Measurements from ENCODE around the gene TSPOAP1.

- TF ChIP-seq, protein P1, sequence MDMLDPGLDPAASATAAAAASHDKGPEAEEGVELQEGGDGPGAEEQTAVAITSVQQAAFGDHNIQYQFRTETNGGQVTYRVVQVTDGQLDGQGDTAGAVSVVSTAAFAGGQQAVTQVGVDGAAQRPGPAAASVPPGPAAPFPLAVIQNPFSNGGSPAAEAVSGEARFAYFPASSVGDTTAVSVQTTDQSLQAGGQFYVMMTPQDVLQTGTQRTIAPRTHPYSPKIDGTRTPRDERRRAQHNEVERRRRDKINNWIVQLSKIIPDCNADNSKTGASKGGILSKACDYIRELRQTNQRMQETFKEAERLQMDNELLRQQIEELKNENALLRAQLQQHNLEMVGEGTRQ (IDR thresholded peaks at IDR 0.05; ENCODE audit: borderline replicate concordance, low read depth, low read length): no peak
- TF ChIP-seq, protein P2, sequence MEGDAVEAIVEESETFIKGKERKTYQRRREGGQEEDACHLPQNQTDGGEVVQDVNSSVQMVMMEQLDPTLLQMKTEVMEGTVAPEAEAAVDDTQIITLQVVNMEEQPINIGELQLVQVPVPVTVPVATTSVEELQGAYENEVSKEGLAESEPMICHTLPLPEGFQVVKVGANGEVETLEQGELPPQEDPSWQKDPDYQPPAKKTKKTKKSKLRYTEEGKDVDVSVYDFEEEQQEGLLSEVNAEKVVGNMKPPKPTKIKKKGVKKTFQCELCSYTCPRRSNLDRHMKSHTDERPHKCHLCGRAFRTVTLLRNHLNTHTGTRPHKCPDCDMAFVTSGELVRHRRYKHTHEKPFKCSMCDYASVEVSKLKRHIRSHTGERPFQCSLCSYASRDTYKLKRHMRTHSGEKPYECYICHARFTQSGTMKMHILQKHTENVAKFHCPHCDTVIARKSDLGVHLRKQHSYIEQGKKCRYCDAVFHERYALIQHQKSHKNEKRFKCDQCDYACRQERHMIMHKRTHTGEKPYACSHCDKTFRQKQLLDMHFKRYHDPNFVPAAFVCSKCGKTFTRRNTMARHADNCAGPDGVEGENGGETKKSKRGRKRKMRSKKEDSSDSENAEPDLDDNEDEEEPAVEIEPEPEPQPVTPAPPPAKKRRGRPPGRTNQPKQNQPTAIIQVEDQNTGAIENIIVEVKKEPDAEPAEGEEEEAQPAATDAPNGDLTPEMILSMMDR (IDR thresholded peaks at IDR 0.05 in 2 of 3, conservative IDR thresholded peaks at IDR 0.05 in 1 of 3; ENCODE audit: control insufficient read depth in 2 of 3, extremely low read depth in 1 of 3, insufficient read depth in 1 of 3, low read depth in 3 of 3, low read length in 3 of 3): no peak
- TF ChIP-seq RBBP5 (conservative IDR thresholded peaks at IDR 0.05) (no peak), ELK1 (IDR thresholded peaks at IDR 0.05; ENCODE audit: low read depth, low read length) (no peak), ATF7 (IDR thresholded peaks at IDR 0.05; ENCODE audit: low read depth) (no peak), POLR2AphosphoS5 (IDR thresholded peaks at IDR 0.05; ENCODE audit: low read length) (no peak), MYC (IDR thresholded peaks at IDR 0.05; ENCODE audit: insufficient read depth, insufficient read length, insufficient replicate concordance, low read length, severe bottlenecking) (no peak), CBX3 (IDR thresholded peaks at IDR 0.05; ENCODE audit: borderline replicate concordance, low read depth) (no peak), SRF (IDR thresholded peaks at IDR 0.05; ENCODE audit: low read depth in 2 of 2, low read length in 2 of 2) (no peak), NBN (IDR thresholded peaks at IDR 0.05) (no peak), SMC3 (IDR thresholded peaks at IDR 0.05; ENCODE audit: borderline replicate concordance, low read length) (no peak), POLR2A (IDR thresholded peaks at IDR 0.05; ENCODE audit: low read depth, low read length) (no peak)
- TF ChIP-seq, protein P3, sequence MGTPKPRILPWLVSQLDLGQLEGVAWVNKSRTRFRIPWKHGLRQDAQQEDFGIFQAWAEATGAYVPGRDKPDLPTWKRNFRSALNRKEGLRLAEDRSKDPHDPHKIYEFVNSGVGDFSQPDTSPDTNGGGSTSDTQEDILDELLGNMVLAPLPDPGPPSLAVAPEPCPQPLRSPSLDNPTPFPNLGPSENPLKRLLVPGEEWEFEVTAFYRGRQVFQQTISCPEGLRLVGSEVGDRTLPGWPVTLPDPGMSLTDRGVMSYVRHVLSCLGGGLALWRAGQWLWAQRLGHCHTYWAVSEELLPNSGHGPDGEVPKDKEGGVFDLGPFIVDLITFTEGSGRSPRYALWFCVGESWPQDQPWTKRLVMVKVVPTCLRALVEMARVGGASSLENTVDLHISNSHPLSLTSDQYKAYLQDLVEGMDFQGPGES (IDR thresholded peaks at IDR 0.05): no peak
Observed at GRCh38 chr17:58316260-58316960, 12.2 kb downstream of the TSPOAP1 start.

Measured in GM12878 (cell line).